Esophagus (tissue), 2 donors: ENCODE data around the gene NOTCH1. TPM values are rescaled to one million over a fixed set of nuclear protein-coding genes. Genes with fewer than 3 reads are reported as not detected.

Experiments
- H3K27ac ChIP-seq, 2 donors: one replicate each; pipeline ENCODE4 v1.5.1; 2013; ENCODE audit warnings: low read depth in 2 of 2, mild to moderate bottlenecking in 2 of 2, inconsistent platforms in 1 of 2, low read length in 1 of 2, moderate library complexity in 1 of 2
- H3K27me3 ChIP-seq, 2 donors: one replicate each; pipeline ENCODE4 v1.6.1; 2013; ENCODE audit warnings: low read length in 2 of 2, control low read depth in 1 of 2, mild to moderate bottlenecking in 1 of 2; ENCODE audit not compliant: insufficient read depth in 2 of 2, control insufficient read depth in 1 of 2
- H3K36me3 ChIP-seq, 2 donors: one replicate each; pipeline ENCODE4 v1.6.1; 2013; ENCODE audit warnings: low read length in 1 of 2; ENCODE audit not compliant: control insufficient read depth in 2 of 2, insufficient read depth in 2 of 2
- H3K4me1 ChIP-seq, 2 donors: one replicate each; pipeline ENCODE4 v1.6.1; 2013; ENCODE audit warnings: low read length in 1 of 2; ENCODE audit not compliant: control insufficient read depth in 2 of 2, insufficient read depth in 2 of 2
- H3K4me3 ChIP-seq, 2 donors: one replicate each; pipeline ENCODE4 v1.5.1; 2013; ENCODE audit warnings: low read length in 2 of 2, mild to moderate bottlenecking in 2 of 2, low read depth in 1 of 2, moderate library complexity in 1 of 2
- H3K9me3 ChIP-seq, 2 donors: one replicate each; pipeline ENCODE4 v1.6.1; 2013; ENCODE audit warnings: mild to moderate bottlenecking in 2 of 2, low read depth in 1 of 2, low read length in 1 of 2, moderate library complexity in 1 of 2; ENCODE audit not compliant: control insufficient read depth in 2 of 2, insufficient read depth in 1 of 2
- WGBS, 2 donors: extraction: QIAGEN DNeasy Blood & Tissue Kit; methylation state at CpG; one replicate each; pipeline ENCODE4 v1.1.7; 2013; 5-methylcytosine and 5-hydroxymethylcytosine counted together
- polyA plus RNA-seq, 2 donors: library from polyadenylated mRNA; stranded (reverse); fragments of 200-250 nt; gene quantifications; one replicate each; pipeline ENCODE4 v1.2.3, GENCODE V29; 2013
- donor health status: healthy with polysubstance abuse.
- donor health status: Bipolar disorder and iron deficiency.

NOTCH1 gene
- polyA plus RNA-seq, 2 donors = 9.6 to 19.8 TPM

DNA sequence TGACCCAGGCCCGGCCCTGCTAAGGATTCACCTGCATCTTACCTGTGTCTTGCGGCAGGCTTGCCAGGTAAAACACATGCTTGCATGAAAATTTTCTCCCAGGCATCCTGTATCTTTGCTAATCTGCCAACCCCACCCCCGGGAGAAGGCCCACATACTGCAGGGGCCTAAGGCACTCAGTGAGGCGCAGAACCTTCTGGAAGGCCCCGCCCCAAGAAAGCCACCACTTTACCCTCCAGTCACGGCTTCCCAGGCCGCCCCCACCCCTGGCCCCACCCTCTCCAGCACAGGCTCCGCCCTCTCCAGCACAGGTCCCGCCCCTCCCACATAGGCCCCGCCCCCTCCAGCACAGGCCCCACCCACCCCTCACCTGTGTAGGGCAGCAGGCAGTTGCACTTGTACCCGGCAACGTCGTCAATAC lies 33.2 kb downstream of the NOTCH1 start:
- Histone ChIP-seq H3K9me3 (peaks cover 0 to 3% of the 10 kb centered on the region in 2 donors), H3K27ac (peak overlapping the region; percentile 50 to 59), H3K36me3 (peaks cover 19 to 90% of the 10 kb centered on the region in 2 donors), H3K4me1 (no peaks in the 10 kb centered on the region), H3K27me3 (no peaks in the 10 kb centered on the region), H3K4me3 (no peak overlapping the region)
- 81 to 82% methylated on average over 13 of the region's 13 CpGs for WGBS, 2 donors

DNA sequence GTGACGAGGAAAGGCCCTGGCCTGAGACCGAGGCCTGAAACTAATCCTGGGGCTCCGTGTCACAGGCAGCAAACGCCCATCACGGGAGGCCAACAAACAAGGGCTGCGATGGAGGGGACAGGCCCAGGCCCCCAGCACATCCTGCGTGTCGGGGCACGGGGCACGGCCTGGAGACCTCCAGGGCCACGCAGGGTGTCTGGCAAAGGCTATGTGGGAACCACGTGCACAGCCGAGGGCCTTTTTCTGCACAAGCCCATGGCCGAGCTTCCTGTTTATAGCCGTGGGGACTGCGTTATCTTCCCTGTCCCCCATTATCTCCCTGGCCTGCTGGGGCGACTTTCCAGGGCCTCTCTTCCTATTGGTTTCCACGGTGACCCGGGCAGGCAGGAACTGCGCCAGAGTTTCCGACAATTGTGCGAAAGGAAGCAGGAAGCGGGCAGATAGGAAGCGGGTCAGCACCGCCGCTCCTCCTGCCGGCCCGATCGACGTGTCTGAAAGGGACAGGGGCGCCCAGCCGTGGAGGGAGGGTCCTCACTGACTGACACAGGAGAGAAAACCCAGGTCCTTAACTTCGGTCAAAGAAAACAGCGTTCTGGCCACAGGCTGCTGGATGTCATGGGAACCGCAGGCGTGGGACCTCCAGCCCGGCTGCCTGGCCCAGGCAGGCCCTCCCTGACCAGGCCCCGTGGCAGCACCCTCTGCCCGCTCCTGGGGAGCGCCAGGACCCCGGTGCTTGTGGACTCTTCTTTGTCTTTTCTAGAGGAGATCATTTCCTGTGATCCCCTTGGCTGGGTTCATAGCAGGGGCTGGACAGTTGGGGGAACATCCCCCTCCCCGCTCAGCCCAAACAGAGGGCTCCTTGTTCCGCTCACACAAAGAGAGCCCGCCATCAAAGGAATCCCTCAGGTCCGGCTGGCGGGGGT lies 33.9 kb downstream of the NOTCH1 start:
- Histone ChIP-seq H3K9me3 (peaks cover 0 to under 1% of the 10 kb centered on the region in 2 donors), H3K36me3 (peaks cover 21 to 90% of the 10 kb centered on the region in 2 donors), H3K4me3 (no peak overlapping the region), H3K27ac (peak overlapping the region; percentile 50 to 59), H3K4me1 (no peaks in the 10 kb centered on the region), H3K27me3 (no peaks in the 10 kb centered on the region)
- WGBS, 2 donors = 84% methylated on average over 46 of the region's 46 CpGs

DNA sequence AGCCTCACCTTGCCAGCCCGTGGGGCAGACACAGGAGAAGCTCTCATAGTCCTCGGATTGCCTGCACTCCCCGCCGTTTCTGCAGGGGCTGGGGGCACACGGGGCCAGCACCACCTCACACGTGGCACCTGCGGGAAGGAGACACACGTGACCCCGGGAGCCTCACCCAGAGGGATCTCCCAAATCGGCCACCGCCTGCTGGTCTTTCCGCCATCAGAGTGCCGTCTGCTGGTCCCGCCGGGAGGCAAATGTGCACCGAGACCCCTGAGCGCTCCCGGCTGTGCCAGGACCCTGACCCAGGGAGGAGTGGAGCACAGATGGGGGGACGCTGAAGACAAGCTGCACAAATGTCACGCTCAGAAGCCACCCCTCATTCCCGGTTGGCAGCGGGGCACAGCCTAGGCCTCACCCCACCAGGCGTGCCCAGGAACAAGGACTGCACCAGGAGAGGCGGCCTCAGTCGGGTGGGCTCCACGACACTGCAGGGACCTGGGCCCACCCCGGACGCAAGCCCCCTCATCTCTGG lies 34.6 kb downstream of the NOTCH1 start:
- H3K4me1 ChIP-seq = no peaks in the 10 kb centered on the region
- peak overlapping the region in 1 of 2 donors; percentile 15 for H3K27ac ChIP-seq
- WGBS, 2 donors = 86 to 92% methylated on average over 28 of the region's 28 CpGs
- H3K27me3 ChIP-seq = no peaks in the 10 kb centered on the region
- peaks cover 26 to 90% of the 10 kb centered on the region in 2 donors for H3K36me3 ChIP-seq
- no peak overlapping the region for H3K4me3 ChIP-seq
- peaks cover 0 to 4% of the 10 kb centered on the region in 2 donors for H3K9me3 ChIP-seq

DNA sequence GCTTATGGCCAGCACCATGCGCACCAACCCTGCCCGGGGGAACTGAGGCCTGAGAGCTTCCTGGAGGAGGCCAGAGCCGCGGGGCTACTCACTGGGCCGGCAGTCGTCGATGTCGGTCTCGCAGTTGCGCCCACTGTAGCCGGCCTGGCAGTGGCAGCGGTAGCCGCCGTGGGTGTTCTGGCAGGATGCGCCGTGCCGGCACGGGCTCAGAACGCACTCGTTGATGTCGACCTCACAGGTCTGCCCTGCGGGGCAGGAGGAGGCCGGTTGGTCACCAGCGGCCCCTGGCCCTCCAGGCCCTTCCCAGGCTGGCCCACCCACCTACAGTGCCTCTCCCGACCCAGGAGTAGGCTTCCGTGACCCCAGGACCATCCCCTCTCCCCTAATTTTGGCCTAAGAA lies 35.3 kb downstream of the NOTCH1 start:
- WGBS, 2 donors = 89 to 93% methylated on average over 25 to 26 of the region's 26 CpGs
- H3K36me3 ChIP-seq = peaks cover 26 to 89% of the 10 kb centered on the region in 2 donors
- peaks cover 0 to 4% of the 10 kb centered on the region in 2 donors for H3K9me3 ChIP-seq
- no peaks in the 10 kb centered on the region for H3K27me3 ChIP-seq
- H3K4me1 ChIP-seq = no peaks in the 10 kb centered on the region
- H3K4me3 ChIP-seq = no peak overlapping the region
- H3K27ac ChIP-seq = peak overlapping the region in 1 of 2 donors; percentile 15

DNA sequence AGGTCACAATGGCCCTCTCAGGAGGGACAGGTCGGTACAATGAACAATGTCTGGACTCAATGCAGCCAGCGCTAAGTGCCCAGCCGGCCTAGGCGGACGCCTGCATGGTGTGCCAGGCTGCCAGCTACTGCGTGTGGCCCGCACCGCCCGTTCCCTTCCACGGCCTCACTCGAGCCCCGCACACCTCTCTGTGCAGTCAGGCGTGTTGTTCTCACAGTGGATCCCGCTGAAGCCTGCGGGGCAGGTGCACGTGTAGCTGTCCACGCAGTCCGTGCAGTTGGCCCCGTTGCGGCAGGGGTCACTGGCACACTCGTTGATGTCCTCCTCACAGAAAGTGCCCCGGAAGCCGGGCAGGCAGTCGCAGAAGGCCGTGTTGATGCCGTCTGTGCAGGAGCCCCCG lies 36.3 kb downstream of the NOTCH1 start:
- H3K4me3 ChIP-seq = no peak overlapping the region
- H3K4me1 ChIP-seq = no peaks in the 10 kb centered on the region
- peaks cover 26 to 89% of the 10 kb centered on the region in 2 donors for H3K36me3 ChIP-seq
- 87% methylated on average over 27 of the region's 27 CpGs for WGBS, 2 donors
- no peak overlapping the region for H3K27ac ChIP-seq
- peaks cover 0 to 5% of the 10 kb centered on the region in 2 donors for H3K9me3 ChIP-seq
- no peaks in the 10 kb centered on the region for H3K27me3 ChIP-seq

DNA sequence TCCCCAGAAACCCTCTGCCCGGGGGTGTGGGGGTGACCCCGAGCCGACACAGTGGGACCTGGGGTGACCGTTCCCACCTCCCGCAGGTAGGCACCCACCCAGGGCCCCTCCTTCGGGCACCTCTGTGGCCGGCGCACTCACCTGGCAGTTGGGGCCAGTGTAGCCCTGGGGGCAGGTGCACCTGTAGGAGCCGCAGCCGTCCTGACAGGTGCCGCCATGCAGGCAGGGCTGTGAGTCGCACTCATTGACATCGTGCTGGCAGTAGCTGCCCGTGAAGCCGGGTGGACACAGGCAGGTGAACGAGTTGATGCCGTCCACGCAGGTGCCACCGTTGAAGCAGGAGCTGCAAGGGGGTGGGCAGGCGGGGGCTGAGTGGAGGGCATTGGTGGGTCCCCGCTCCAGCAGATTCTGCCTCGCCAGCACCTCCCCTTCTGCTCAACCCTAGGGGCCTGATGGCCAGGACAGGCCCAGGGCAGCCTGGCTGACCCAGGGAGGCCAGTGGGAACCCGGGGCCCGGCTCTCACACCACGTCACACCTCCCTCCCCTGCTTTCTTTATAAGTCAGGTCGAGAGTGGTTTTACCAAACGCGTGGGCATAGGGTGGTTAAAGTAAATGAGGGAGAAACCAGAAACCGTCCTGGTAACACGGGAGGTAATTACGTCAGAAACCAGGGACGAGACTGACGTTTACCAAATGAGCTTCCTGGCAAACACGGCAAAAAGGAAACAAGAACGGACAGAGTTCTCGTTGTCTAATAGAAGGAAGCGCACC lies 36.9 kb downstream of the NOTCH1 start:
- 83 to 87% methylated on average over 37 of the region's 37 CpGs for WGBS, 2 donors
- H3K4me1 ChIP-seq = no peaks in the 10 kb centered on the region
- peaks cover 22 to 88% of the 10 kb centered on the region in 2 donors for H3K36me3 ChIP-seq

DNA sequence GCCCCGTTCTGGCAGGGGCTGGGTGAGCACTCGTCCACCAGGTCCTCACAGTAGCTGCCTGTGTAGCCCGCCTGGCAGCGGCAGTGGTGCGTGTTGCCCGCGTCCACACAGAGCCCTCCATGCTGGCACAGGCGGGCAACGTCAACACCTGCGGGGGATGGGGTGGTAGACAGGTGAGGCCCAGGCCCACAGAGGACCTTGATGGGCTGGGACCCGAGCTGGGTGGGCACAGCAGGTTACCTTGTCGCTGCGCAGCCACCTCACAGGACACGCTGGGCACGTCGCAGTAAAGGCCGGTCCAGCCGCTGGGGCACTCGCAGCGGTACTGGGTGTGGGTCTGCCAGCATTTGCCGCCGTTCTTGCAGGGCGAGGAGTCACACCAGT lies 37.9 kb downstream of the NOTCH1 start:
- H3K27ac ChIP-seq = no peak overlapping the region
- H3K27me3 ChIP-seq = no peaks in the 10 kb centered on the region
- peaks cover 26 to 89% of the 10 kb centered on the region in 2 donors for H3K36me3 ChIP-seq
- H3K4me3 ChIP-seq = no peak overlapping the region
- 95 to 98% methylated on average over 22 to 23 of the region's 23 CpGs for WGBS, 2 donors
- H3K9me3 ChIP-seq = peaks cover 0 to 6% of the 10 kb centered on the region in 2 donors
- H3K4me1 ChIP-seq = no peaks in the 10 kb centered on the region

More for the DNA sequence above, 36.9 kb downstream of the NOTCH1 start:
- Histone ChIP-seq H3K27me3 (no peaks in the 10 kb centered on the region), H3K9me3 (peaks cover 0 to 6% of the 10 kb centered on the region in 2 donors), H3K27ac (no peak overlapping the region), H3K4me3 (no peak overlapping the region)

DNA sequence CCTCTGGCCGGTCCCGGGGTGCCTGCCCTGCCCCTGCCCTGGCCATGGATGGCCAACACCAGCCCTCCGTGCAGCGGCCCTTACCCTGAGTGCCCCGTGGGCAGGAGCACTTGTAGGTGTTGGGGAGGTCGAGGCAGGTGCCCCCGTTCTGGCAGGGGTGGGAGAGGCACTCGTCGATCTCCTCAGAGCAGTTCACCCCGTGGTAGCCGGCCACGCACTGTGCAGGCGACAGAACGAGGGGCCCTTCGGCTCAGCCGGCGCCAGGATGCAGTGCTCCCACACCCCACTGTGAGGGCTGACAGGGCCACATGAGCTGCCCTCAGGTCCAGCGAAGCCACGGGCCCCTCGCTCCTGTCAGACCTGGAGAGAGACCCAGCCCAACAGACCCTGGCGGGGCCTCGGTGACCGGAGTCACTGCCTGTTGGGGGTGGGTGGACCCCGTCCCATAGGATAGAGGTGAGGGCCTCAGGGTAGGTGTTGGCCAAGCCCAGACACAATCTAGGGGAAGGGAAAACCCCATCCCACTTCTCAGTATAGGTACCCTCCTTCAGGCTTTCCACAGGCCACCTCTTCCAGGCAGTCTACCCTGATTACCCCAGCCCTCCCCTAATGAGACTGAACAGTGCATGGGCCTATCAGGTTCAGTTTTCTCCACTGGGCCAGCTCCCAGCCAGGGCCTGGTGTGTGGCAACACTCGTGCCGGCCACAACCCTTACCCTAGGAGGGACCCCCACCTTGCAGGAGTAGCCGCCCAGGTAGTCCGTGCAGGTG lies 38.4 kb downstream of the NOTCH1 start:
- Histone ChIP-seq H3K4me1 (no peaks in the 10 kb centered on the region), H3K9me3 (peaks cover 0 to 6% of the 10 kb centered on the region in 2 donors), H3K27me3 (no peaks in the 10 kb centered on the region), H3K4me3 (no peak overlapping the region), H3K36me3 (peaks cover 26 to 89% of the 10 kb centered on the region in 2 donors), H3K27ac (no peak overlapping the region)
- WGBS, 2 donors = 89 to 91% methylated on average over 28 of the region's 28 CpGs

DNA sequence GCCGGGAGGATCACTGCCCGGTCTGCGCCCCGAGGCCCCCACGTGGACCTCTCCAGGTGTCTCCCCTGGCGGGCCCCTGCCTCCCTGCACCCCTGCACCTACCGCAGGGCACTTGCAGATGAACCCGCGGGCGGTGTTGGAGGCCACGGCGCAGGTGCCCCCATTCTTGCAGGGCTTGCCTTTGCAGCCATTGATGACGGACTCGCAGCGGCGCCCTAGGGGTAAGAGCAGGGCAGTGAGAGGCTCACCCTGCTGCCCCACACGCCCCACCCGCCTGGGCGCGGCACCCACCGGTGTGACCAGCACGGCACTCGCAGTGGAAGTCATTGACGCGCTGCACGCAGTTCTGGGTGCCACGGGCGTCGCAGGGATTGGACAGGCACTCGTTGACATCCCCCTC lies 39.4 kb downstream of the NOTCH1 start:
- H3K27ac ChIP-seq = no peak overlapping the region
- no peaks in the 10 kb centered on the region for H3K27me3 ChIP-seq
- no peaks in the 10 kb centered on the region for H3K4me1 ChIP-seq
- peaks cover 26 to 93% of the 10 kb centered on the region in 2 donors for H3K36me3 ChIP-seq
- H3K9me3 ChIP-seq = peaks cover 0 to 6% of the 10 kb centered on the region in 2 donors
- WGBS, 2 donors = 91 to 92% methylated on average over 29 to 30 of the region's 30 CpGs
- no peak overlapping the region for H3K4me3 ChIP-seq
